GM23338 (cell line): ENCODE results near the gene FXN.

Source experiments
- EZH2 ChIP-seq: fragments of 200-600 bp; sonication (generic); IDR thresholded peaks from one replicate; pipeline ENCODE4 v1.8.0; 2017; ENCODE audit warnings: antibody characterized with exemption, mild to moderate bottlenecking, low read depth; ENCODE audit not compliant: unreplicated experiment
- POLR2AphosphoS5 ChIP-seq: IDR thresholded peaks from 2 replicates; pipeline ENCODE4 v1.6.1; 2016; ENCODE audit warnings: antibody characterized with exemption, low read depth
- TF ChIP-seq, protein P1 (sequence below), 2 experiments: fragments of 200-600 bp in 1 of 2; sonication (generic) in 1 of 2; conservative IDR thresholded peaks; 2 replicates each; pipeline versions ENCODE4 v1.5.1 to v1.6.1; 2016 to 2017; ENCODE audit warnings: antibody characterized with exemption in 2 of 2, low read depth in 2 of 2, mild to moderate bottlenecking in 2 of 2, moderate library complexity in 1 of 2
- TF ChIP-seq, protein P2 (sequence below): IDR thresholded peaks from one replicate; pipeline ENCODE4 v1.6.1; 2018; ENCODE audit warnings: antibody characterized with exemption; ENCODE audit not compliant: unreplicated experiment

DNA sequence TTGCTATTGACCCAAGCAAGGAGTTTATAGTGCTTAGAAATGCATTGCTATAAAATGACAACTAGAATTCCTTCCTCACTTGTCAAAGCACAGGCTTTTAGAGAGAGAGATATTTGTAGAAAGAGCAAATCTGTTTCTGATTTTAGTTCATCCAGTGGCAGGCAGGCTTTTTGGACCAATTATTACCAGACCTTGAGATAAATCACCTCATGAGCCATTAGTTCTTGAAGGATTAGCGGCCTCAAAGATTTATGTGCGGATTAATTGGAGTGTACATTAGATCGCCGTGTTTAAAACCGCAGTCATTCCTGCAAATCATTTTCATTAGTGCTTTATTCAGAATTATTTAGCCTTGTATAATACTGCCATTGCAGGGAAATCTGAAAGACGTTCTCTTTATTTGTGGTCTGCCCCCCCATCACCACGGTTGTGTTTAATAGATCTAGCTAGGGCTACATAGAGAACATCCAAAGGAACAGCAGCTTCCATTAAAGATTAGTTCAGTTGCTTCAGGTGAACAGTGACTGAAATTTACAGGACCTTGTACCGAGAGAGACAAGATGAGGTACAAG, 109.7 kb downstream of the FXN start:
- TF ChIP-seq POLR2AphosphoS5, result no peak
- TF ChIP-seq, protein P1, sequence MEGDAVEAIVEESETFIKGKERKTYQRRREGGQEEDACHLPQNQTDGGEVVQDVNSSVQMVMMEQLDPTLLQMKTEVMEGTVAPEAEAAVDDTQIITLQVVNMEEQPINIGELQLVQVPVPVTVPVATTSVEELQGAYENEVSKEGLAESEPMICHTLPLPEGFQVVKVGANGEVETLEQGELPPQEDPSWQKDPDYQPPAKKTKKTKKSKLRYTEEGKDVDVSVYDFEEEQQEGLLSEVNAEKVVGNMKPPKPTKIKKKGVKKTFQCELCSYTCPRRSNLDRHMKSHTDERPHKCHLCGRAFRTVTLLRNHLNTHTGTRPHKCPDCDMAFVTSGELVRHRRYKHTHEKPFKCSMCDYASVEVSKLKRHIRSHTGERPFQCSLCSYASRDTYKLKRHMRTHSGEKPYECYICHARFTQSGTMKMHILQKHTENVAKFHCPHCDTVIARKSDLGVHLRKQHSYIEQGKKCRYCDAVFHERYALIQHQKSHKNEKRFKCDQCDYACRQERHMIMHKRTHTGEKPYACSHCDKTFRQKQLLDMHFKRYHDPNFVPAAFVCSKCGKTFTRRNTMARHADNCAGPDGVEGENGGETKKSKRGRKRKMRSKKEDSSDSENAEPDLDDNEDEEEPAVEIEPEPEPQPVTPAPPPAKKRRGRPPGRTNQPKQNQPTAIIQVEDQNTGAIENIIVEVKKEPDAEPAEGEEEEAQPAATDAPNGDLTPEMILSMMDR (conservative IDR thresholded peaks at IDR 0.05; ENCODE audit: low read depth in 2 of 2), result no peak
- TF ChIP-seq, protein P2, sequence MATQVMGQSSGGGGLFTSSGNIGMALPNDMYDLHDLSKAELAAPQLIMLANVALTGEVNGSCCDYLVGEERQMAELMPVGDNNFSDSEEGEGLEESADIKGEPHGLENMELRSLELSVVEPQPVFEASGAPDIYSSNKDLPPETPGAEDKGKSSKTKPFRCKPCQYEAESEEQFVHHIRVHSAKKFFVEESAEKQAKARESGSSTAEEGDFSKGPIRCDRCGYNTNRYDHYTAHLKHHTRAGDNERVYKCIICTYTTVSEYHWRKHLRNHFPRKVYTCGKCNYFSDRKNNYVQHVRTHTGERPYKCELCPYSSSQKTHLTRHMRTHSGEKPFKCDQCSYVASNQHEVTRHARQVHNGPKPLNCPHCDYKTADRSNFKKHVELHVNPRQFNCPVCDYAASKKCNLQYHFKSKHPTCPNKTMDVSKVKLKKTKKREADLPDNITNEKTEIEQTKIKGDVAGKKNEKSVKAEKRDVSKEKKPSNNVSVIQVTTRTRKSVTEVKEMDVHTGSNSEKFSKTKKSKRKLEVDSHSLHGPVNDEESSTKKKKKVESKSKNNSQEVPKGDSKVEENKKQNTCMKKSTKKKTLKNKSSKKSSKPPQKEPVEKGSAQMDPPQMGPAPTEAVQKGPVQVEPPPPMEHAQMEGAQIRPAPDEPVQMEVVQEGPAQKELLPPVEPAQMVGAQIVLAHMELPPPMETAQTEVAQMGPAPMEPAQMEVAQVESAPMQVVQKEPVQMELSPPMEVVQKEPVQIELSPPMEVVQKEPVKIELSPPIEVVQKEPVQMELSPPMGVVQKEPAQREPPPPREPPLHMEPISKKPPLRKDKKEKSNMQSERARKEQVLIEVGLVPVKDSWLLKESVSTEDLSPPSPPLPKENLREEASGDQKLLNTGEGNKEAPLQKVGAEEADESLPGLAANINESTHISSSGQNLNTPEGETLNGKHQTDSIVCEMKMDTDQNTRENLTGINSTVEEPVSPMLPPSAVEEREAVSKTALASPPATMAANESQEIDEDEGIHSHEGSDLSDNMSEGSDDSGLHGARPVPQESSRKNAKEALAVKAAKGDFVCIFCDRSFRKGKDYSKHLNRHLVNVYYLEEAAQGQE, result no peak
- TF ChIP-seq EZH2, result no peak
